Left ventricle myocardium inferior (tissue), 1 donor: ENCODE data around the gene HECA. TPM values are rescaled to one million over a fixed set of nuclear protein-coding genes. Genes with fewer than 3 reads are reported as not detected.

Source experiments
- DNase-seq: peaks from one replicate; pipeline ENCODE4 v3.0.0-alpha.2; 2020
- H3K27ac ChIP-seq: fragments of 200-600 bp; replicated peaks from 2 replicates; pipeline ENCODE4 v1.8.0; 2021
- H3K27me3 ChIP-seq: fragments of 200-600 bp; 2 replicates; pipeline ENCODE4 v1.8.0; 2021; ENCODE audit warnings: low read depth
- H3K36me3 ChIP-seq: fragments of 200-600 bp; 2 replicates; pipeline ENCODE4 v1.8.0; 2021
- H3K4me1 ChIP-seq: fragments of 200-600 bp; 2 replicates; pipeline ENCODE4 v1.8.0; 2021
- H3K4me3 ChIP-seq: fragments of 200-600 bp; 2 replicates; pipeline ENCODE4 v1.8.0; 2021; ENCODE audit warnings: mild to moderate bottlenecking, moderate library complexity
- H3K9me3 ChIP-seq: fragments of 200-600 bp; replicated peaks from 2 replicates; pipeline ENCODE4 v1.8.0; 2021
- intact Hi-C: fragments of 100-400 bp; cut with micrococcal nuclease; formaldehyde crosslinking; loops from one replicate; pipeline ENCODE4 v1.11.0; 2022
- total RNA-seq: library from RNA; stranded (reverse); fragmentation: NEBNext Ultra II Directional; extraction: Animal tissue kit (Norgen Biotek cat#: 25700); gene quantifications from one replicate; pipeline ENCODE4 v1.2.1, GENCODE V29; 2021
- TF ChIP-seq, protein P1 (sequence below): fragments of 200-600 bp; IDR thresholded peaks from 2 replicates; pipeline ENCODE4 v1.8.0; 2021; ENCODE audit warnings: antibody characterized with exemption, mild to moderate bottlenecking, borderline replicate concordance
- donor health status: DM: no; HTN: yes; CAD: no; lungs with severe emphysema.

HECA gene
- total RNA-seq, 1 donor from 2014 or later = 46.0 TPM

GRCh38 chr6:139189665-139190064, 54.8 kb downstream of the HECA start:
- DNase-seq = no peak
- H3K27ac ChIP-seq = no peak overlapping the region
- no peaks in the 10 kb centered on the region for H3K27me3 ChIP-seq
- H3K9me3 ChIP-seq = no peaks in the 10 kb centered on the region
- no peaks in the 10 kb centered on the region for H3K4me1 ChIP-seq
- no peak overlapping the region for H3K4me3 ChIP-seq
- TF ChIP-seq, protein P1, sequence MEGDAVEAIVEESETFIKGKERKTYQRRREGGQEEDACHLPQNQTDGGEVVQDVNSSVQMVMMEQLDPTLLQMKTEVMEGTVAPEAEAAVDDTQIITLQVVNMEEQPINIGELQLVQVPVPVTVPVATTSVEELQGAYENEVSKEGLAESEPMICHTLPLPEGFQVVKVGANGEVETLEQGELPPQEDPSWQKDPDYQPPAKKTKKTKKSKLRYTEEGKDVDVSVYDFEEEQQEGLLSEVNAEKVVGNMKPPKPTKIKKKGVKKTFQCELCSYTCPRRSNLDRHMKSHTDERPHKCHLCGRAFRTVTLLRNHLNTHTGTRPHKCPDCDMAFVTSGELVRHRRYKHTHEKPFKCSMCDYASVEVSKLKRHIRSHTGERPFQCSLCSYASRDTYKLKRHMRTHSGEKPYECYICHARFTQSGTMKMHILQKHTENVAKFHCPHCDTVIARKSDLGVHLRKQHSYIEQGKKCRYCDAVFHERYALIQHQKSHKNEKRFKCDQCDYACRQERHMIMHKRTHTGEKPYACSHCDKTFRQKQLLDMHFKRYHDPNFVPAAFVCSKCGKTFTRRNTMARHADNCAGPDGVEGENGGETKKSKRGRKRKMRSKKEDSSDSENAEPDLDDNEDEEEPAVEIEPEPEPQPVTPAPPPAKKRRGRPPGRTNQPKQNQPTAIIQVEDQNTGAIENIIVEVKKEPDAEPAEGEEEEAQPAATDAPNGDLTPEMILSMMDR = no peak
- no peaks in the 10 kb centered on the region for H3K36me3 ChIP-seq
- intact Hi-C loops = no loop called here

GRCh38 chr6:139194740-139195139, 59.9 kb downstream of the HECA start:
- intact Hi-C loops = no loop called here
- no peak for DNase-seq
- Histone ChIP-seq H3K36me3 (no peaks in the 10 kb centered on the region), H3K4me3 (no peak overlapping the region), H3K9me3 (no peaks in the 10 kb centered on the region), H3K27me3 (no peaks in the 10 kb centered on the region), H3K27ac (no peak overlapping the region), H3K4me1 (peaks cover 4% of the 10 kb centered on the region)
- TF ChIP-seq, protein P1 = no peak

DNA sequence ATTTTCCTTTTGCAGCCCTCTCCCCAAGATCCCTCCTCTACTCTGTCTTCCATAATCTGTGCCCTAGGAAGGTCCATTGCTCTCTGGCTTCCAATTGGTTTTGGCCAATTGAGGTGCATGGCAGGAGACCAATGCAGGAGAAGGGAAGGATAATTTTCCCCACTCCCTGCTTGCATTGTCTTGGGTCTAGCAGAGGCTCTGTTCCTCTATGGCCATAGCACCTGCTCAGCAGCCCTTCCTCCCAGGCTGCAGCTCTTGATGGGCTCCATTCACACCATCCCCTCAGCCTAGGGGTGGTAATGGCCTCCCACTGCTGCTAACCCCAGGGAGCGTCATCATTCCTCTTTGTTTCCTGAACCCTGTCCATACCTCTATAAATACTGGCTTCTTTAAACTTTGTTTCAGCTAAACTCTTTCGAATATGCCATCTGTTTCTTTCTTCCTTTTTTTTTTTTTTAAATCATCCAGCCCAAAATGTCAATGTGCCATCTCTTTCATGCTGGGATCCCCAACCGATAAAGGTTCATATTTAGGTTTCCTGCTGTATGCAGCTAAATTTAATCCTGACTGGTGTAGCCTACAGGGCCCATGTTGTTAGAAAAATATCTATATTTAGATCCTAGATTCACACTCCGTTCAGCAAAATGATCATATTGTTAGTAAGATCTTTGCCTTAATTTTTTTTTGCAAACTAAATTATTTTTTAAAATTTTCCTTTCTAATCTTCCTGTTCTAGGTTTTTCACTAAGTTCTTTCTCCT, 63.8 kb downstream of the HECA start:
- H3K36me3 ChIP-seq = no peaks in the 10 kb centered on the region
- no peak overlapping the region for H3K4me3 ChIP-seq
- intact Hi-C loops = no loop called here
- DNase-seq = no peak
- no peaks in the 10 kb centered on the region for H3K9me3 ChIP-seq
- no peak overlapping the region for H3K27ac ChIP-seq
- H3K4me1 ChIP-seq = peaks cover 4% of the 10 kb centered on the region
- no peaks in the 10 kb centered on the region for H3K27me3 ChIP-seq
- TF ChIP-seq, protein P1 = no peak

- intact Hi-C loops = no loop called here
- no peaks in the 10 kb centered on the region for H3K36me3 ChIP-seq
- no peak overlapping the region for H3K27ac ChIP-seq
- DNase-seq = no peak
- H3K4me1 ChIP-seq = peaks cover 4% of the 10 kb centered on the region
- peaks cover 19% of the 10 kb centered on the region for H3K9me3 ChIP-seq
- TF ChIP-seq, protein P1 = no peak
- H3K27me3 ChIP-seq = no peaks in the 10 kb centered on the region
- H3K4me3 ChIP-seq = no peak overlapping the region
Measured at GRCh38 chr6:139201378-139201777, 66.5 kb downstream of the HECA start.

- TF ChIP-seq, protein P1 = no peak
- Histone ChIP-seq H3K9me3 (peaks cover 55% of the 10 kb centered on the region), H3K36me3 (no peaks in the 10 kb centered on the region)
Measured at GRCh38 chr6:139204978-139205377, 70.1 kb downstream of the HECA start.

More at GRCh38 chr6:139204978-139205377, 70.1 kb downstream of the HECA start:
- no peaks in the 10 kb centered on the region for H3K4me1 ChIP-seq
- no peak for DNase-seq
- H3K27ac ChIP-seq = no peak overlapping the region
- no peaks in the 10 kb centered on the region for H3K27me3 ChIP-seq
- intact Hi-C loops = no loop called here
- H3K4me3 ChIP-seq = no peak overlapping the region
